ENCODE results near the gene ZNF580. TPM values are rescaled to one million over a fixed set of nuclear protein-coding genes. Genes with fewer than 3 reads are reported as not detected.

ZNF580 gene
- polyA plus RNA-seq, 1 donor (not counting 4 experiments of a cell fraction or from before 2014, with no cell fraction given) = 3.0 TPM

GRCh38 chr19:55625004-55625326 is 15.8 kb upstream of the ZNF580 start:
- Histone ChIP-seq H3K4me1 (ENCODE audit: control insufficient read depth, extremely low read depth, insufficient read depth, low read length) (peaks cover 13% of the 10 kb centered on the region), H3K9me3 (ENCODE audit: control insufficient read depth, low read depth, low read length) (no peaks in the 10 kb centered on the region), H3K4me2 (ENCODE audit: control insufficient read depth, extremely low read depth, insufficient read depth, low read depth, low read length) (peak overlapping the region; percentile 96), H3K9ac (ENCODE audit: control insufficient read depth, extremely low read depth, insufficient read depth, low read length) (peak overlapping the region; percentile 72), H3K27me3 (ENCODE audit: control insufficient read depth, extremely low read depth, insufficient read depth, low read length) (no peaks in the 10 kb centered on the region), H3K27ac (ENCODE audit: control insufficient read depth, insufficient read depth, low read length) (no peak overlapping the region), H2AFZ (ENCODE audit: control insufficient read depth, low read length) (peak overlapping the region; percentile 98), H4K20me1 (ENCODE audit: control insufficient read depth, extremely low read depth, insufficient read depth, low read length) (peaks cover 3% of the 10 kb centered on the region), H3K4me3 (ENCODE audit: control insufficient read depth in 2 of 3, extremely low read depth in 1 of 3, insufficient read depth in 2 of 3, low read depth in 1 of 3, low read length in 3 of 3) (peak overlapping the region in 2 of 3 experiments; percentile 62 to 80), H3K79me2 (ENCODE audit: control insufficient read depth, insufficient read depth, low read length) (no peaks in the 10 kb centered on the region), H3K9me1 (ENCODE audit: control insufficient read depth, extremely low read depth, insufficient read depth, low read length) (no peaks in the 10 kb centered on the region), H3K36me3 (ENCODE audit: control insufficient read depth in 2 of 2, extremely low read depth in 1 of 2, insufficient read depth in 2 of 2, low read length in 2 of 2) (peaks cover 0 to 2% of the 10 kb centered on the region in 2 experiments)
- TF ChIP-seq CTCF (optimal IDR thresholded peaks at IDR 0.05 in 1 of 3, IDR thresholded peaks at IDR 0.05 in 1 of 3, conservative IDR thresholded peaks at IDR 0.05 in 1 of 3; ENCODE audit: extremely low read depth in 1 of 3, insufficient read depth in 2 of 3, low read length in 3 of 3) (no peak), EZH2 (IDR thresholded peaks at IDR 0.05; ENCODE audit: low read length) (no peak)
- DNase-seq (ENCODE audit: low read depth, low spot score) (no peak), FAIRE-seq (no peak)
- dilution Hi-C loops (cut with MboI; ENCODE audit: extremely low pct_ligation_motif_present, low sequenced_read_pairs) = no loop called here

GRCh38 chr19:55626350-55626749 is 14.5 kb upstream of the ZNF580 start:
- Histone ChIP-seq H3K4me2 (ENCODE audit: control insufficient read depth, extremely low read depth, insufficient read depth, low read depth, low read length) (no peak overlapping the region), H3K27me3 (ENCODE audit: control insufficient read depth, extremely low read depth, insufficient read depth, low read length) (no peaks in the 10 kb centered on the region), H4K20me1 (ENCODE audit: control insufficient read depth, extremely low read depth, insufficient read depth, low read length) (no peaks in the 10 kb centered on the region), H3K9ac (ENCODE audit: control insufficient read depth, extremely low read depth, insufficient read depth, low read length) (no peak overlapping the region), H3K36me3 (ENCODE audit: control insufficient read depth in 2 of 2, extremely low read depth in 1 of 2, insufficient read depth in 2 of 2, low read length in 2 of 2) (no peaks in the 10 kb centered on the region), H3K79me2 (ENCODE audit: control insufficient read depth, insufficient read depth, low read length) (no peaks in the 10 kb centered on the region), H3K9me3 (ENCODE audit: control insufficient read depth, low read depth, low read length) (no peaks in the 10 kb centered on the region), H3K9me1 (ENCODE audit: control insufficient read depth, extremely low read depth, insufficient read depth, low read length) (no peaks in the 10 kb centered on the region), H3K27ac (ENCODE audit: control insufficient read depth, insufficient read depth, low read length) (no peak overlapping the region), H2AFZ (ENCODE audit: control insufficient read depth, low read length) (no peak overlapping the region), H3K4me3 (ENCODE audit: control insufficient read depth in 2 of 3, extremely low read depth in 1 of 3, insufficient read depth in 2 of 3, low read depth in 1 of 3, low read length in 3 of 3) (no peak overlapping the region), H3K4me1 (ENCODE audit: control insufficient read depth, extremely low read depth, insufficient read depth, low read length) (peaks cover 13% of the 10 kb centered on the region)
- FAIRE-seq (no peak), DNase-seq (ENCODE audit: low read depth, low spot score) (no peak)
- no peak for TF ChIP-seq CTCF (optimal IDR thresholded peaks at IDR 0.05 in 1 of 3, IDR thresholded peaks at IDR 0.05 in 1 of 3, conservative IDR thresholded peaks at IDR 0.05 in 1 of 3; ENCODE audit: extremely low read depth in 1 of 3, insufficient read depth in 2 of 3, low read length in 3 of 3)
- TF ChIP-seq EZH2 (IDR thresholded peaks at IDR 0.05; ENCODE audit: low read length) = no peak
- dilution Hi-C loops (cut with MboI; ENCODE audit: extremely low pct_ligation_motif_present, low sequenced_read_pairs) = no loop called here
